ENCODE measurements around the gene FUT2. TPM values are rescaled to one million over a fixed set of nuclear protein-coding genes. Genes with fewer than 3 reads are reported as not detected.

FUT2 gene
- total RNA-seq, 1 donor from 2014 or later, result 0.20 TPM

DNA sequence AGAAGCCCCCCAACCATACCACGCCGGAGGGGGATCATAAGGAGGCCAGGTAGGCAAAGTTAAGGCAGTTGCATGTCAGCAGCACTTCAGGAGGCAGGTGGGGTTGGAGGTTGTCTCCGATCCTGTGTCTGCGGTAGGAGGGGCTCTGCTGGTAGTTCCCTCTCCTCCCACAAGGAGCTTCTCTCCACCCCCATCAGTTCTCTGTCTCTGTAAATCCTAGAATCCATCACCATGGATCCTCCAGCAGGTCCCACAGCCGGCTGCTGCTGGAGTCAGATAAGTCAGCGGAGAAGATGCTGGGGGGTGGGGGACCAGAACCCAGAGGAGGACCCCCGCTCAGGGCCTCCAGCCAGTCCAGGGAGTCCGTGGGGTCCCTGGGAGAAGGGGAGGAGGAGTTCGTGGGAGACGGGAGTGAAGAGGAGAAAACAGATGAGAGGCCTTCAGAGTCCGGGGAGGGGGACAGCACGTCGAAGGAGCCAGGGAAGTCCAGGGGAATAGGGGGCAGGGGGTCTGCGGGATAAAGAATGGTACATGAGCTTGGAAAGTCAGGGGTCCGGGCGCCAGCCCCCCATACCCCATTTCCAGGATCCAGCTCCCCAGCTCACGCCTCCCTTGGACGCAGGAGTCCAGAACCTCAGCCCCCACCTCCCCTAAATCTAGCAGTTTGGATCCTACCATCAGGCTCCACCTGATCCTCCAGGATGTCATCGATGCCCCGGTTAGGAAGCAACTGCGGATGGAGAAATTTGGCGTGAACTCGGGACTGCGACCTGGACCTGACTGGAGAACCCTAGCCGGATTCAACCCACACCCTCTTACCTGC is 17.5 kb downstream of the FUT2 start:
- H3K4me1 Mint-ChIP-seq, result peaks cover 39% of the 10 kb centered on the region
- peak; percentile 11 for TF ChIP-seq CTCF (IDR thresholded peaks at IDR 0.05; ENCODE audit: unreplicated experiment)

GRCh38 chr19:48713864-48714755 is 18.3 kb downstream of the FUT2 start:
- Mint-ChIP-seq H3K36me3 (peaks cover 12% of the 10 kb centered on the region), H3K27me3 (ENCODE audit: low read depth) (no peaks in the 10 kb centered on the region), H3K9me3 (peaks cover 4% of the 10 kb centered on the region), H3K4me1 (peaks cover 38% of the 10 kb centered on the region), H3K27ac (peak overlapping the region; percentile 97), H3K4me3 (peak overlapping the region; percentile 90)
- DNase-seq (ENCODE audit: low spot score in 2 of 2, unreplicated experiment in 2 of 2), result peak; percentile 98 to 99
- TF ChIP-seq CTCF (IDR thresholded peaks at IDR 0.05; ENCODE audit: unreplicated experiment), result no peak

More for the DNA sequence above, 17.5 kb downstream of the FUT2 start:
- H3K27me3 Mint-ChIP-seq (ENCODE audit: low read depth), result no peaks in the 10 kb centered on the region
- peaks cover 8% of the 10 kb centered on the region for H3K9me3 Mint-ChIP-seq
- peak overlapping the region; percentile 90 for H3K27ac Mint-ChIP-seq
- peaks cover 14% of the 10 kb centered on the region for H3K36me3 Mint-ChIP-seq
- DNase-seq (ENCODE audit: low spot score in 2 of 2, unreplicated experiment in 2 of 2), result peak in 1 of 2 experiments; percentile 46
- peak overlapping the region; percentile 90 for H3K4me3 Mint-ChIP-seq

DNA sequence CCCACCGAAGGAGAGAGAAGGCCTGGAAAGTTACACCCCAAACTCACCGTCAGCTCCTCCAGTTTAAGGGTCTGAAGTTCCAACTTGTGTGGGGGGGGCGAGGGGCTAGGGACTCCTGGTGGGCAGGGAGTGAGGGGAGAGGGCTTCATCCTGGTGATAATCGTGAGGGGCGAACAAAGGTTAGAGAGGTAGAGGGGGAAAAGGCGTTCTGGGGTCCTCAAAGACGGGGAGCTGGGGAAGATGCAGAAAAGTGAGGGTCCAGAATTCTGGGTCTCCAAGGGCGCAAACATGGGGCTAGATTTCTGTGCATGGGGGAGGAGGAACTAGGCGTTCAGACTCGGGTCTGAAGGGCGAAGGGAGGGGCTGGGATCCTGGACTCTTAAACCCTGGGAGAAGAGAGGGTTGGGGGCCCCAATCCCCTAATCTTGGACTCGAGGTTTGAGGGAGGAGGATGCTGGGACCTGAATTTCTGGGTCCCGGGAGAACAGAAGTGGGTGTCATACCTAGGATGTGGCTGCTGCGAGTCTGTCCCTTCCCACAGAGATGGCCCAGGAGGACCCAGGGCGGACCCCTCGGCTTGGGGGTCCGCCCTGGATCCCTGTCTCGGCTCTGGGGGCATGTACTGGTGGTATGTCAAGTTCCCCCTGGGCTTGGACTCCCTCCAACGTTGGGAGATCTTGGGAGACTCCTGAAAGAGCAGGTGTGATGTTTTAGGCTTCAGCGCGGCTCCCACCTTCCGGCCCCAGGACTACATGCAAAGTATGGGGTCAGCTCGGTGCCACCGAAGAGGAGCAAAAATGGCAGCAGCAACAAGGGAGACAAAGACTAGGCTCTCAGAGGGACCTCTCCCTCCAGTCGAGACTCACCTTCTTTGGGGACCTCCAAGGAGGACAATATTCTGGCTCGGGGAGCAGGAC is 19.2 kb downstream of the FUT2 start:
- Mint-ChIP-seq H3K4me3 (peak overlapping the region; percentile 90), H3K27ac (peak overlapping the region; percentile 97), H3K4me1 (peaks cover 40% of the 10 kb centered on the region), H3K9me3 (peaks cover 4% of the 10 kb centered on the region), H3K36me3 (peaks cover 9% of the 10 kb centered on the region), H3K27me3 (ENCODE audit: low read depth) (no peaks in the 10 kb centered on the region)
- no peak for DNase-seq (ENCODE audit: low spot score in 2 of 2, unreplicated experiment in 2 of 2)
- no peak for TF ChIP-seq CTCF (IDR thresholded peaks at IDR 0.05; ENCODE audit: unreplicated experiment)

DNA sequence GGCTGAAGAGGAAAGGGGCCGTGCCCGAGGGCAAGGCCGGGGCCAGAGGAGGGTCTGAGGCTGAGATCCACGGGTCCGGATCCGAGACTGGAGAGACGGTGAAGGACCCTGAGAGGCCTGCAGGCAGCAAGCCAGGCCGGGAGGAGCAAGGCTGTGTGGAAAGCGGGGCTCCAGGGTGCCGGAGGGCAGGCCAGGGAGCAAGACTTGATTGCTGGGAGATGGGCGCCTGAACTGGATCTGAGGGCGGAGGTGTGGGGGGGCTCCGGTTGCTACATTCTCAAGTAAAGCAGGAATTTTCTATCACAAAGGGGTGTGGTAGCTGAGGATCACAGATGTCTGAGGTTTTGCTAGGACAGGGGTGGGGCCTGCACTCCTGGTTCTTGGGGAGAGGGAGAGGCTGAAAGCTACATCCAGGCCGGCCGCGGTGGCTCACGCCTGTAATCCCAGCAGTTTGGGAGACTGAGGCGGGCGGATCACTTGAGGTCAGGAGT is 20.0 kb downstream of the FUT2 start:
- H3K4me1 Mint-ChIP-seq, result peaks cover 47% of the 10 kb centered on the region
- TF ChIP-seq CTCF (IDR thresholded peaks at IDR 0.05; ENCODE audit: unreplicated experiment), result no peak
- peak overlapping the region; percentile 97 for H3K27ac Mint-ChIP-seq
- peak overlapping the region; percentile 90 for H3K4me3 Mint-ChIP-seq
- peaks cover 4% of the 10 kb centered on the region for H3K9me3 Mint-ChIP-seq
- H3K27me3 Mint-ChIP-seq (ENCODE audit: low read depth), result no peaks in the 10 kb centered on the region
- no peak for DNase-seq (ENCODE audit: low spot score in 2 of 2, unreplicated experiment in 2 of 2)
- H3K36me3 Mint-ChIP-seq, result peaks cover 9% of the 10 kb centered on the region
